Thoracic aorta (tissue), 2 donors: ENCODE results near the gene AAMDC. TPM values are rescaled to one million over a fixed set of nuclear protein-coding genes. Genes with fewer than 3 reads are reported as not detected.
"Not testable (repeated sequence)": the region's sequence is repeated elsewhere in the genome, so short reads cannot be mapped to it uniquely, and the experiment has no call there.

ENCODE experiments used
- ATAC-seq: fragments of 150-250 bp; one replicate; pipeline ENCODE4 v1.8.0; 2017; ENCODE audit warnings: low read depth; ENCODE audit not compliant: insufficient number of reproducible peaks, low FRiP score
- DNase-seq: peaks from one replicate; pipeline ENCODE4 v3.0.0-alpha.2; 2020; ENCODE audit warnings: low spot score
- H3K27ac ChIP-seq, 2 donors: fragments of 200-600 bp; sonication (generic); 1 replicate in 1 of 2; 2 replicates in 1 of 2; pipeline ENCODE4 v1.5.1; 2016; ENCODE audit warnings: mild to moderate bottlenecking in 2 of 2, moderate library complexity in 2 of 2
- H3K27me3 ChIP-seq: fragments of 200-600 bp; sonication (generic); replicated peaks from 2 replicates; pipeline ENCODE4 v1.6.0; 2016; ENCODE audit warnings: mild to moderate bottlenecking; ENCODE audit not compliant: insufficient read depth
- H3K36me3 ChIP-seq: fragments of 200-600 bp; sonication (generic); one replicate; pipeline ENCODE4 v1.5.1; 2016
- H3K4me1 ChIP-seq, 2 donors: fragments of 200-600 bp; sonication (generic); 1 replicate in 1 of 2; 2 replicates in 1 of 2; pipeline versions ENCODE4 v1.5.1 to v1.6.0; 2016; ENCODE audit warnings: low read depth in 2 of 2, mild to moderate bottlenecking in 1 of 2; ENCODE audit not compliant: control insufficient read depth in 1 of 2
- H3K4me3 ChIP-seq: fragments of 200-600 bp; sonication (generic); 2 replicates; pipeline ENCODE4 v1.5.1; 2016; ENCODE audit warnings: mild to moderate bottlenecking
- H3K9me3 ChIP-seq: fragments of 200-600 bp; sonication (generic); 2 replicates; pipeline ENCODE4 v1.5.1; 2016
- total RNA-seq, 2 donors: library from RNA; depleted of rRNA; stranded (reverse); fragments of >200 nt; gene quantifications; one replicate each; pipeline versions ENCODE4 v1.1.0 to v1.2.3, GENCODE V29; 2016
- TF ChIP-seq, protein P1 (sequence below): fragments of 200-600 bp; sonication (generic); IDR thresholded peaks from one replicate; pipeline ENCODE4 v1.5.1; 2019; ENCODE audit warnings: antibody characterized with exemption

AAMDC gene
- total RNA-seq, 2 donors from 2014 or later: 38.9 to 41.3 TPM

DNA sequence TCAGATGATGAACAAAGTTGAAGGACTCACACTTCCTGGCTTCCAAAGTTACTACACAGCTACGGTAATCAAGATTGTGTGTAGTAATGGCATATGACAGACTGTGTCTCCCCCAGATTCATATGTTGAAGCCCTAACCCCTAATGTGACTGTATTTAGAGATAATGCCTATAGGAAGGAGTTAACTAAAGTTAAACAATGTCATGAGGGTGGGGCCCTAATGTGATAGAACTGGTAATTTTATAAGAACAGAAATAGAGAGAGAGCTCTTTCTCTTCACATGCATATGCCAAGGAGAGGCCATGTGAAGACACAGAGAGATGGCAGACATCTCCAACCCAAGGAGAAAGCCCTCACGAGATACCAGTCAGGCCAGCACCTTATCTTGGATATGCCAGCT is 8.0 kb downstream of the AAMDC start:
- peaks cover 5 to 7% of the 10 kb centered on the region in 2 donors for H3K4me1 ChIP-seq
- ATAC-seq: no peak
- H3K27me3 ChIP-seq: no peaks in the 10 kb centered on the region
- TF ChIP-seq, protein P1, sequence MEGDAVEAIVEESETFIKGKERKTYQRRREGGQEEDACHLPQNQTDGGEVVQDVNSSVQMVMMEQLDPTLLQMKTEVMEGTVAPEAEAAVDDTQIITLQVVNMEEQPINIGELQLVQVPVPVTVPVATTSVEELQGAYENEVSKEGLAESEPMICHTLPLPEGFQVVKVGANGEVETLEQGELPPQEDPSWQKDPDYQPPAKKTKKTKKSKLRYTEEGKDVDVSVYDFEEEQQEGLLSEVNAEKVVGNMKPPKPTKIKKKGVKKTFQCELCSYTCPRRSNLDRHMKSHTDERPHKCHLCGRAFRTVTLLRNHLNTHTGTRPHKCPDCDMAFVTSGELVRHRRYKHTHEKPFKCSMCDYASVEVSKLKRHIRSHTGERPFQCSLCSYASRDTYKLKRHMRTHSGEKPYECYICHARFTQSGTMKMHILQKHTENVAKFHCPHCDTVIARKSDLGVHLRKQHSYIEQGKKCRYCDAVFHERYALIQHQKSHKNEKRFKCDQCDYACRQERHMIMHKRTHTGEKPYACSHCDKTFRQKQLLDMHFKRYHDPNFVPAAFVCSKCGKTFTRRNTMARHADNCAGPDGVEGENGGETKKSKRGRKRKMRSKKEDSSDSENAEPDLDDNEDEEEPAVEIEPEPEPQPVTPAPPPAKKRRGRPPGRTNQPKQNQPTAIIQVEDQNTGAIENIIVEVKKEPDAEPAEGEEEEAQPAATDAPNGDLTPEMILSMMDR: no peak
- no peak for DNase-seq
- no peaks in the 10 kb centered on the region for H3K9me3 ChIP-seq
- no peaks in the 10 kb centered on the region for H3K36me3 ChIP-seq
- H3K4me3 ChIP-seq: no peak overlapping the region
- no peak overlapping the region for H3K27ac ChIP-seq

DNA sequence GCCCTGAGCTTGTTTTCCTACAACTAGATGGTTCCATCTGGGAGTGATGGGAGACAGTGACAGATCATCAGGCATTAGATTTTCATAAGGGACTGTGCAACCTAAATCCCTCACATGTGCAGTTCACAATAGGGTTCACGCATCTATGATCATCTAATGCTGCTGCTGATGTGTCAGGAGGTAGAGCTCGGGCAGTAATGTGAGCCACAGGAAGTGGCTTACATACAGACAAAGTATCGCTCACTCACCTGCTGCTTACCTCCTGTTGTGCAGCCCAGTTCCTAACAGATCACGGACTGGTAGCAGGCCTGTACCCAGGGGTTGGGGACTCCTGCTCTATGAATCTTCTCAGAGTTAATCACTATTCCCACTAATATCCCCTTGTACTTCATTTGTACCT is 12.4 kb downstream of the AAMDC start:
- no peaks in the 10 kb centered on the region for H3K27me3 ChIP-seq
- TF ChIP-seq, protein P1: no peak
- H3K4me1 ChIP-seq: no peaks in the 10 kb centered on the region
- no peak for DNase-seq
- H3K9me3 ChIP-seq: no peaks in the 10 kb centered on the region
- no peak overlapping the region for H3K4me3 ChIP-seq
- no peaks in the 10 kb centered on the region for H3K36me3 ChIP-seq
- ATAC-seq: no peak
- H3K27ac ChIP-seq: no peak overlapping the region

DNA sequence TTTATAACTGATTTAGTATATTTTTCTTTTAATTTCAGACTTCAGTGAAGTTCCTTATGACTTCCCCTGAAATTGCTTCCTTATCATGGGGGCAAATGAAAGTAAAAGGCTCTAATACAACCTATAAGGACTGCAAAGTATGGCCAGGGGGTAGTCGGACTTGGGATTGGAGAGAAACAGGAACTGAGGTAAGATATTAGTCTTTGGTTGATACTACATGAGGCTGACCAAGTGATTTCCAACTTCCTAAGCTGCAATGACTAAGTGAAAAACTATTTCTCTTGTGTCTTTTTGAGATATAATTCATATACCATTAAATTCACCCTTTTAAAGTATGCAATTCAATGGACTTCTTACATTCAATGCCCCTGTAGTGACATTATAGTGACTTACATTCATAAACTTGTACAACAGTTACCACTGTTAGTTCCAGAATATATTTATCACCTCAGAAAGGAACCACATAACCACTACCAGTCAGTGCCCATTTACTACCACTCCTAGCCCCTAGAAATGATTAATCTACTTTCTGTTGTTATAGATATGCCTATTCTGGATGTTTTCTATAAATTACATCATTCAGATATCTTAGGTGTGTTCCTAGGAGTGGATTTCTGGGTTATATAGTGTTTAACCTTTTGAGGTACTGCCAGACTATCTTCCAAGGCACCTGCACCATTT is 21.6 kb downstream of the AAMDC start:
- Histone ChIP-seq H3K27ac (no peak overlapping the region), H3K36me3 (peaks cover 27% of the 10 kb centered on the region), H3K4me1 (no peaks in the 10 kb centered on the region), H3K9me3 (no peaks in the 10 kb centered on the region), H3K27me3 (no peaks in the 10 kb centered on the region), H3K4me3 (no peak overlapping the region)
- TF ChIP-seq, protein P1: no peak
- DNase-seq (no peak), ATAC-seq (no peak)

DNA sequence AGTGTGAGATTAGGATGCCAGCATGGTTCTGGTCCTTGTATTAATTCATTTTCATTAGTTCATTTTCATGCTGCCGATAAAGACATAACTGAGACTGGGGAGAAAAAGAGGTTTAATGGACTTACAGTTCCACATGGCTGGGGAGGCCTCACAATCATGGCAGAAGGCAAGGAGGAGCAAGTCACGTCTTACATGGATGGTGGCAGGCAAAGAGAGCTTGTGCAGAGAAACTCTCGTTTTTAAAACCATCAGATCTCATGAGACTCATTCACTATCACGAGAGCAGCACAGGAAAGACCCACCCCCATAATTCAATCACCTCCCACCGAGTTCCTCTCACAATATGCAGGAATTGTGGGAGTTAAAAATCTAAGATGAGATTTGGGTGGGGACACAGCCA is 22.8 kb downstream of the AAMDC start:
- not testable (repeated sequence) for H3K4me1 ChIP-seq, H3K4me3 ChIP-seq, DNase-seq, H3K27me3 ChIP-seq, H3K9me3 ChIP-seq, ATAC-seq, H3K27ac ChIP-seq
- peaks cover 27% of the 10 kb centered on the region for H3K36me3 ChIP-seq

DNA sequence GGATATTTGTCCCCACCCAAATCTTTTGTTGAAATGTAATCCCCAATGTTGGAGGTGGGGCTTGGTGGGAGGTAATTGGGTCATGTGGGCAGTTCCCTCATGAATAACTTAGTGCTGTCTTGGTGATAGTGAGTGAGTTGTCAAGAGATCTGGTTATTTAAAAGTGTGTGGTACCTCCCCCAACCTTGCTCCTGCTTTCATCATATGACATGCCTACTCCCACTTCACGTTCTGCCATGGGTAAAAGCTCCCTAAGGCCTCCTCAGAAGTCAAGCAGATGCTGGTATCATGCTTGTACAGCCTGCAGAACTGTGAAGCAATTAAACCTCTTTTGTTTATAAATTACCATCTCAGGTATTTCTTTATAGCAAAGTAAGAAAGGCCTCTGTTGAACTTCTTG is 30.6 kb downstream of the AAMDC start:
- Histone ChIP-seq H3K36me3 (peaks cover 21% of the 10 kb centered on the region), H3K9me3 (no peaks in the 10 kb centered on the region), H3K4me1 (no peaks in the 10 kb centered on the region), H3K4me3 (no peak overlapping the region), H3K27me3 (no peaks in the 10 kb centered on the region), H3K27ac (no peak overlapping the region)
- ATAC-seq (no peak), DNase-seq (no peak)
- TF ChIP-seq, protein P1: no peak

DNA sequence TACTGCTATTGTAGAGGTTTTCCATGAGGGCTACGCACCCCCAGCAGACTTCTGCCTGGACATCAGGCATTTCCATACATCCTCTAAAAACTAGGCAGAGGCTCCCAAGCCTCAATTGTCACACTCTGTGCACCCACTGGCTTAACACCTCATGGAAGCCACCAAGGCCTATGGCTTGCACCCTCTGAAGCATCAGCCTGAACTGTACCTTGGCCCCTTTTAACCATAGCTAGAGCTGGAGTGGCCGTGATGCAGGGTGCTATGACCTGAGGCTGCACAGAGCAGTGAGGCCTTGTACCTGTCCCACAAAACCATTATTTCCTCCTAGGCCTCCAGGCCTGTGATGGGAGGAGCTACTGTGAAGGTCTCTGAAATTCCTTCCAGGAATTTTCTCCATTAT is 33.9 kb downstream of the AAMDC start:
- Histone ChIP-seq H3K27ac (no peak overlapping the region), H3K9me3 (no peaks in the 10 kb centered on the region), H3K36me3 (peaks cover 24% of the 10 kb centered on the region), H3K4me3 (no peak overlapping the region), H3K4me1 (no peaks in the 10 kb centered on the region), H3K27me3 (no peaks in the 10 kb centered on the region)
- ATAC-seq (no peak), DNase-seq (no peak)
- TF ChIP-seq, protein P1: no peak

DNA sequence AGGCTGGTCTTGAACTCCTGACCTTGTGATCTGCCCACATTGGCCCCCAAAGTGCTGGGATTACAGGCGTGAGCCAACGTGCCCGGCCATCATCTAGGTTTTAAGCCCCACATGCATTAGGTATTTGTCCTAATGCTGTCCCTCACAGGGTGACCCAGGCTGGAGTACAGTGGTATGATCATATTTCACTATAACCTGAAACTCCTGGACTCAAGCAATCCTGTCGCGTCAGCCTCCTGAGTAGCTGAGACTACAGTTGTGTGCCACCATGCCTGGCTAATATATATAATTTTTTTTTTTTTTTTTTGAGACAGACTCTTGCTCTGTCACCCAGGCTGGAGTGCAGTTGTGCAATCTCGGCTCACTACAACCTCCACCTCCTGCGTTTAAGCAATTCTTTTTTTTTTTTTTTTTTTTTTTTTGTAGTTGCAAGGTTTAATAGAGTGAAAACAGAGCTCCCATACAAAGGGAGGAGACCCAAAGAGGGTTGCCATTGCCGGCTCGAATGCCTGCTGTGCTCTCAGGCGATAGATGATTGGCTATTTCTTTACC is 37.0 kb downstream of the AAMDC start:
- H3K27ac ChIP-seq, H3K4me3 ChIP-seq, H3K4me1 ChIP-seq, ATAC-seq, DNase-seq, H3K27me3 ChIP-seq, H3K9me3 ChIP-seq: not testable (repeated sequence)
- H3K36me3 ChIP-seq: peaks cover 24% of the 10 kb centered on the region

DNA sequence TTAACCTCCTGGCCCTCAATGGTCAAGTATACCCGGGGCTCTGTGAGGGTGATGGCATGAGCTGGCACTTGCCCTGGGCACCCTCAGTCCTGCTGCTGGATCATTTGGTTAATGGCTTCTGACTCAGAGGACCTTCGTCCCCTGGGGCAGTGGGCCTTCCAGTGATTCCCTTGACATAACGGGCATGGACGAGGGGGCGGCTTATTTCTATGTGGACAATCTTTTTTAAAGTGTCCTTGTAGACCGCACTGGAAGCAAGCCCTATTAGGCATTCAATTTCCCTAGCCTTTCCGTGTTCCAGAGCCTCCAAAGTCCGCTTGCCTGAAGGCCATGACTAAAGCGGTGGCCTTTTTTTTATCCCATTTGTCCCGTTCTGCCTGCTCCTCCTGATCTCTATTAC is 40.5 kb downstream of the AAMDC start:
- not testable (repeated sequence) for ATAC-seq, H3K27me3 ChIP-seq, H3K4me1 ChIP-seq, H3K9me3 ChIP-seq, H3K4me3 ChIP-seq, DNase-seq, H3K27ac ChIP-seq
- peaks cover 13% of the 10 kb centered on the region for H3K36me3 ChIP-seq
